Measurements from ENCODE around the gene SCO1.

SCO1 gene

GRCh38 chr17:10635290-10635689 is 62.0 kb downstream of the SCO1 start:
- no peak for TF ChIP-seq CTCF (IDR thresholded peaks at IDR 0.05; ENCODE audit: low read depth, low read length)
- in situ Hi-C loops (cut with HindIII; ENCODE audit: low sequenced_read_pairs) = no loop called here
- no peak for DNase-seq (ENCODE audit: low read depth, low spot score)
- H3K4me3 ChIP-seq (ENCODE audit: low read depth, low read length) = no peak overlapping the region

GRCh38 chr17:10633738-10634379 is 63.5 kb downstream of the SCO1 start:
- DNase-seq (ENCODE audit: low read depth, low spot score) = no peak
- in situ Hi-C loops (cut with HindIII; ENCODE audit: low sequenced_read_pairs) = no loop called here
- H3K4me3 ChIP-seq (ENCODE audit: low read depth, low read length) = no peak overlapping the region
- TF ChIP-seq CTCF (IDR thresholded peaks at IDR 0.05; ENCODE audit: low read depth, low read length) = no peak

GRCh38 chr17:10631701-10632100 is 65.6 kb downstream of the SCO1 start:
- in situ Hi-C loops (cut with HindIII; ENCODE audit: low sequenced_read_pairs) = no loop called here
- H3K4me3 ChIP-seq (ENCODE audit: low read depth, low read length) = no peak overlapping the region
- DNase-seq (ENCODE audit: low read depth, low spot score) = no peak
- no peak for TF ChIP-seq CTCF (IDR thresholded peaks at IDR 0.05; ENCODE audit: low read depth, low read length)

GRCh38 chr17:10631048-10631700 is 66.2 kb downstream of the SCO1 start:
- TF ChIP-seq CTCF (IDR thresholded peaks at IDR 0.05; ENCODE audit: low read depth, low read length) = peak; percentile 91
- in situ Hi-C loops (cut with HindIII; ENCODE audit: low sequenced_read_pairs) = no loop called here
- DNase-seq (ENCODE audit: low read depth, low spot score) = peak; percentile 19
- no peak overlapping the region for H3K4me3 ChIP-seq (ENCODE audit: low read depth, low read length)

GRCh38 chr17:10629706-10630105 is 67.6 kb downstream of the SCO1 start:
- TF ChIP-seq CTCF (IDR thresholded peaks at IDR 0.05; ENCODE audit: low read depth, low read length) = no peak
- in situ Hi-C loops (cut with HindIII; ENCODE audit: low sequenced_read_pairs) = no loop called here
- no peak overlapping the region for H3K4me3 ChIP-seq (ENCODE audit: low read depth, low read length)
- no peak for DNase-seq (ENCODE audit: low read depth, low spot score)

GRCh38 chr17:10628756-10629155 is 68.6 kb downstream of the SCO1 start:
- DNase-seq (ENCODE audit: low read depth, low spot score) = no peak
- TF ChIP-seq CTCF (IDR thresholded peaks at IDR 0.05; ENCODE audit: low read depth, low read length) = peak; percentile 33
- in situ Hi-C loops (cut with HindIII; ENCODE audit: low sequenced_read_pairs) = no loop called here
- no peak overlapping the region for H3K4me3 ChIP-seq (ENCODE audit: low read depth, low read length)
